Stimulated activated CD4-positive, alpha-beta T cell treated with anti-CD3 and anti-CD28 coated beads, Interleukin-12 subunit alpha, Interleukin-12 subunit beta, amount 100 ng/mL, for 24 hours (primary cell): Measurements from ENCODE around the gene ZNF609.

Source experiments
- DNase-seq, 2 experiments: peaks; one replicate each; pipeline ENCODE4 v3.0.0-alpha.2; 2020; ENCODE audit warnings: low read depth in 2 of 2

Gene ZNF609

GRCh38 chr15:64502151-64502550, 41.8 kb downstream of the ZNF609 start:
- no peak for DNase-seq

GRCh38 chr15:64502551-64502950, 42.2 kb downstream of the ZNF609 start:
- no peak for DNase-seq

GRCh38 chr15:64503197-64503596, 42.8 kb downstream of the ZNF609 start:
- DNase-seq, result no peak

- DNase-seq, result no peak
Observed at GRCh38 chr15:64503640-64504039, 43.3 kb downstream of the ZNF609 start.

GRCh38 chr15:64507293-64507802, 47.0 kb downstream of the ZNF609 start:
- DNase-seq, result peak; percentile 26 to 33

GRCh38 chr15:64507845-64508244, 47.5 kb downstream of the ZNF609 start:
- DNase-seq, result no peak

GRCh38 chr15:64513823-64514222, 53.4 kb downstream of the ZNF609 start:
- no peak for DNase-seq

GRCh38 chr15:64515196-64515595, 54.8 kb downstream of the ZNF609 start:
- DNase-seq, result no peak

- no peak for DNase-seq
Observed at GRCh38 chr15:64515825-64516224, 55.4 kb downstream of the ZNF609 start.

GRCh38 chr15:64519897-64520296, 59.5 kb downstream of the ZNF609 start:
- DNase-seq, result no peak

- no peak for DNase-seq
Observed at GRCh38 chr15:64521201-64521600, 60.8 kb downstream of the ZNF609 start.

- no peak for DNase-seq
Observed at GRCh38 chr15:64521726-64522164, 61.4 kb downstream of the ZNF609 start.

- no peak for DNase-seq
Observed at GRCh38 chr15:64522226-64522823, 61.9 kb downstream of the ZNF609 start.

- DNase-seq, result no peak
Observed at GRCh38 chr15:64523240-64523639, 62.9 kb downstream of the ZNF609 start.

GRCh38 chr15:64524778-64525177, 64.4 kb downstream of the ZNF609 start:
- DNase-seq, result no peak

- DNase-seq, result no peak
Observed at GRCh38 chr15:64525828-64526530, 65.6 kb downstream of the ZNF609 start.

GRCh38 chr15:64527263-64527984, 67.0 kb downstream of the ZNF609 start:
- no peak for DNase-seq

GRCh38 chr15:64528871-64529270, 68.5 kb downstream of the ZNF609 start:
- no peak for DNase-seq

GRCh38 chr15:64530472-64530871, 70.1 kb downstream of the ZNF609 start:
- DNase-seq, result no peak

GRCh38 chr15:64530918-64531317, 70.5 kb downstream of the ZNF609 start:
- no peak for DNase-seq

- no peak for DNase-seq
Observed at GRCh38 chr15:64532521-64533315, 72.3 kb downstream of the ZNF609 start.
